ENCODE data around the gene RBM45.

RBM45 gene

GRCh38 chr2:178163911-178164310 lies 51.7 kb downstream of the RBM45 start:
- DNase-seq = no peak

GRCh38 chr2:178173657-178174056 lies 61.4 kb downstream of the RBM45 start:
- no peak for DNase-seq

GRCh38 chr2:178177066-178177679 lies 64.9 kb downstream of the RBM45 start:
- DNase-seq = no peak
